CMK (cell line): Measurements from ENCODE around the gene PTPRA.

Source experiments
- DNase-seq: peaks from one replicate; pipeline ENCODE4 v3.0.0-alpha.2; 2010; ENCODE audit warnings: low read depth

Gene PTPRA

DNA sequence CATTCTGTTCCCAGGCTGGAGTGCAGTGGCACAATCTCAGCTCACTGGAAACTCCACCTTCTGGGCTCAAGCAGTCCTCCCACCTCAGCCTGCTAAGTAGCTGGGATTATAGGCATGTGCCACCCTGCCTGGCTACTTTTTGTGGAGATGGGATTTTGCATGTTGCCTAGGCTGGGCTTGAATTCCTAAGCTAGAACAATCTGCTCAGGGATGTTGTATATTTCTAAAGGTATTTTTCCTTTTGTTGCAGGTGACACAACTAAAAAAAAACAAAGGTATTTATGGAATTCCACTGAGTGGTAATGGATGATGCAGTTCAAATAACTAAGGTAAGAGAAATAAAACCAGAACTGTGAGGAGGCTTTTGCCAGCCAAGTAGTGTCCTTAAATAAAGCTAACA, 49.7 kb downstream of the PTPRA start:
- DNase-seq = no peak

DNA sequence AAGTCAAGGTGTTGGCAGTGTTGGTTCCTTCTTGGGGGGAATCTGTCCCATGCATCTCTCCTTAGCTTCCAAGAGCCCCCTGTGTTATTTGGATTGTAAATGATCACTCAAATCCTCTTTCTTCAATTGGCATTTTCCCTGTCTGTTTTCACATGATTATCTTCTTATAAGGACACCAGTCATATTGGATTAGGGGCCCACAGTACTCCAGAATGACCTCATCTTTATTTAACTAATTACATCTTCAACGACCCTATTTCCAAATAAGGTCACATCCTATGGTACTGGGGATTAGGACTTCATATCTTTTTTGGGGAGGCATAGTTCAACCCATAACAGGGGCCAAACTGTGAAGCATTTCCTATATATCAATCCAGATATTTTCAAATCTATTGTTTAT, 57.3 kb downstream of the PTPRA start:
- no peak for DNase-seq

DNA sequence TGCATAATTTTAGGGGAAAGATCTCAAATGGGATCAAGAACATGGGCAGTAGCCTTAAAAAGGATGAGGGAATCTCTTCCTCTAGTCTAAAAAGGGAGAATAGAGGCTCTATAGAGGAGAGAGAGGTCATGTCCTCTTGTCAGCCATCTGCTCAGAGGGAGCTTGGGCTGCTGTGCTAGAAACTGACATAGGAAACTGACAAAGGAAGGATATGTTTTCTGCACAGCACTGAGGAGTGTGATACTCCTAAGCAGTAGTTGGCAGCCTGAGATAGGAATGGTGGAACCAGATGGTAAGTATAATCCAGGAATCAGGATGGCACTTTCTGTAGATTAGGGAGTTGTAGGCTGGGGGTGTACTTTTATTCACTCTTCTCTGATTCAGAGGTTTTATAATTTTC, 59.2 kb downstream of the PTPRA start:
- DNase-seq = peak; percentile 25

DNA sequence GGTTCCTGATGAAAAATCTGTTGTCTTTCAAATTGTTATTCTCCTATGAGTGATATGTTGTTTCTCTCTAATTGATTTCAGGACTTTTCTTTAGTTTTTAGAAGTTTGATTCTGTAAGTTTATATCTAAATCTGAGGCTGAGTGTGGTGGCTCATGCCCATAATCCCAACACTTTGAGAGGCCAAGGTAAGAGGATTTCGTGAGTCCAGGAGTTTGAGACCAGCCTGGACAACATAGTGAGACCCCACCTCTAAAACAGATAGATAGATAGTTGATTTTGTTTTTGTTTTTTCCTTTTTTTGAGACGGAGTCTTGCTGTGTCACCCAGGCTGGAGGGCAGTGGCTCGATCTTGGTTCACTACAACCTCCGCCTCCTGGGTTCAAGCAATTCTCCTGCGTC, 64.6 kb downstream of the PTPRA start:
- no peak for DNase-seq

DNA sequence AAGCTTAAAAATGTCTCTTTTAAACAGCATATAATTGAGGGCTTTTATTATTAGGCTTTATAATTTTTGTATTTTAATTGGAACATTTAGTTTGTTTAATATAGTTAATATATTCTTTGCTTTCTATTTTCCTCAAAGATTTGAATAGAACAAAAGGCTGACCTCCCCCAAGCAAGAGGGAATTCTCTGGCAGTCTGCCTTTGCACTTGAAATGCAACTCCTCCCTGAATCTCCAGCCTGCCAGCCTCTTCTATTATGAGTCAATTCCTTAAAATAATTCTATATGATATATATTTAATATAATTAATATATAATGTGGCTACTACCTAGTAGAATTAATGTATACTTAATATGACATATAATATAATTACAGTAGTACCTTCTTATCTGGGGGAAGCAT, 69.2 kb downstream of the PTPRA start:
- DNase-seq = no peak

DNA sequence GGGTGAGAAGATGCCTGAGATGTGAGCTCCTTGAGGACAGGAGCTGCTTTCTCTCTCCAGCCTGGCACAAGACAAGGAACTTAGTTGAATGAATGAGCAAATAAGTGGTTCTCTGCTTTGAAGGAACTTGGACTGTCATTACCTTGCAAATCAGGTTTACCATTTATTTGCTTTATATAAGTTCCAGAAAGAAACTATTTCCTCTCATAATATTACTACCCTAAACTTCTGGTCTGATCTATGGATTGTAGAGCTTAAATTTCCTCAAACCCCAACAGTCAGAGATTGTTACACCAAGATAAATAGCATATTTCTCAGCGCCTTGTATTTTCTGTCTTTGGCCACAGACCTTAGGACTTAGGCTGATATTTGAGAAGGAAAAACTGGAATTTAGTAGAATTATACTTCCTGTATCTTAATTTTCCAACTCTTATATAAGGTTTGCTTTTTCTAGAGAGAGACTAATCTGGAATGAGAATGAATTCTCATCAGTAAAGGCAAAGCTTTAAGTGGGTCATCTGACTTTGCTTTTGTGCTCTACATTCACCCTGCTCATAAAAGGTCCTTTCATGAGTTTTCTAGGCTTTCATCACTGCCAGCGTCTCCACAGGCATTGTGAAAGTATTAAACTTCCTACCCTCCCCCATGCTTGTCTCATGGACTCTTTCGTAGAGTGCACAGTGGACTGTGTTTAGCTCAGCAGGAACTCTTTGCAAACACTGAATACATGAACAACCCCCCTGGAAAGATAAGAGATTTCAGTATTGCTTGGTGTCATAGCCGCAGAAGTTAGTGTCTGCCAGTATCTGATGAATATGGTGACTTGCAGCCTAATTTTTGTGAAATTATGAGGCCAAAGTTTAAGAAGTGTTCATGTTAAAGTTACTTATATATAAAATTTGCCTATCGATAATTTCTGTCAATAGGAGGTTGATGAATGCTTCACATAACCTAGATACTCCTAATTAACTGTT, 74.0 kb downstream of the PTPRA start:
- peak; percentile 73 for DNase-seq

DNA sequence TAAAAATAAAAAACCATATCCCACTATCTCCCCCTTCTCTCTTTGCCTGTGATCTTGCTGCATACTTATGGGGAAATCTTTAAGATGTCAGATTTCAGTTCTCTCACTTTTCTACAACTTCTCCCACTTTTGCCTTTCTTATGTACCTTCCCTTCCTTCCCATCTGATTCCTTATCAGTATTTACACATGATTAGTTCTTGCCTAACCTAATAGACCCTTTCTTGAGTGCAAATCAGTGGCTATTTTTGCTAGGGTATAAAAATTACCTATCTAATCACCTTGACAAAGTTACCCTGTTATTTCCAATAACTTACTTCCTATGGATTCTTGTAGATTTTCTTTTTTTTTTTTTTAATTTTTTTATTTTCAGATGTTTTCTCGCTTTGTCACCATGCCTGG, 75.7 kb downstream of the PTPRA start:
- no peak for DNase-seq

DNA sequence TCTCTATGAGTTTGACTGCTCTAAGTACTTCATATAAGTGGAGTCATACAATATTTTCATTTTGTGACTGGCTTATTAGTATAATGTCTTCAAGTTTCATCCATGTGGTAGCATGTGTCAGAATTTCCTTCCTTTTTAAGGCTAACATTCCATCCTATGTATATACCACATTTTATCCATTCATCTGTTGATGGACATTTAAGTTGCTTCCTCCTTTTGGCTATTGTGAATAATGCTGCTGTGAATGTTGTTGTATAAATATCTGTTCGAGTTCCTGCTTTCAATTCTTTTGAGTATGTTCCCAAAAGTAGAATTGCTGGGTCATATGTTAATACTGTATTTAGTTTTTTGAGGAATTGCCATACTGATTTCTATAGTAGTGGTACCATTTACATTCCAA, 79.5 kb downstream of the PTPRA start:
- no peak for DNase-seq

DNA sequence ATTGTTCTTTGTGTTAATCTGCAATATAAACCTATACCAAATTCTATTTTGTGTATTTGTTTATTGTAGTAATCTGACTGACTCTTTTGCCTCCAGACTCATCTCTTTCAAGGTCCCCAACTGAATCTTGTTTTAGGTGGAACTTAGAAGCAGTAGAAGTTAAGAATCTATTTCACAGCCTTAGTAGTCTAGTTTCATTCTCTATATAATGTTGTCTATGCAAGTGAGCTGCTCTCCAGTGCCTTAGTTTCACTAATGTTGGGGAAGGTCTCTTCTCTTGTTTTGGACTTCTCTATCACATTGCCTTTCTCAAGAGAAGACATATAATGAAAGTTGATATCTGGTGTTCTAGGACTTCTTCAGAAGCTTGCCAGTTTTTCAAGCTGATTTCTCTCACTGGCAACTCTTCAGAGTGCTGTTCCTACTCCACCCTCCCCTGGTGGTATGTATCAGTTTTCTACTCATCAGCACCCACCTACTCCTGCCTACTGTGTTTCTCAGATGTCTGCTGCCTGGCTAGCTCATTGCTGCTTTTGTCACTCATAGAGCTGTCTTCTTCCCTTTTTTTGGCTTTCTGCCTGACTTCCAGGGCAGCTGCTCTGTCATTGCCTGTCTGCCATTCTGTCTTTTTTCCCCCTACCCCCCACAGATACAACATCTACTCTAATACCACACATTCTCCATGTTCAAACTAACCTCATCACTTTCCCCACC, 82.1 kb downstream of the PTPRA start:
- no peak for DNase-seq

DNA sequence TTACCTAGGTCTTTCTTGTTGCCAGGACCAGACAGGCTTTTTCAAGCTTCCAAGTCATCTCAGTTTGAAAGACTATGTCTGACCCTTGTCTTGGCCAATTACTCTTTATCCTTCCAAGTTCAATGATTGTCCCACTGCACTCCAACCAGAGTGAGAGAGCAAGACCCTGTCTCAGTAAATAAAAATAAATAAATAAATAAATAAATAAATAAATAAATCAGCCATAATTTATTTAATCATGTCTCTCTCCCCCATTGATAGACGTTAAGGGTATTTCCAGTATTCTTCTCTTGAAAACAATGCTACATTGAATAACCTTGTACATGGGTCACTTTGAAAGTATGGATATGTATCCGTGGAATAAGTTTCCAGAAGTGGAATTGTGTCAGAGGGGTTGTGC, 83.2 kb downstream of the PTPRA start:
- DNase-seq = no peak

DNA sequence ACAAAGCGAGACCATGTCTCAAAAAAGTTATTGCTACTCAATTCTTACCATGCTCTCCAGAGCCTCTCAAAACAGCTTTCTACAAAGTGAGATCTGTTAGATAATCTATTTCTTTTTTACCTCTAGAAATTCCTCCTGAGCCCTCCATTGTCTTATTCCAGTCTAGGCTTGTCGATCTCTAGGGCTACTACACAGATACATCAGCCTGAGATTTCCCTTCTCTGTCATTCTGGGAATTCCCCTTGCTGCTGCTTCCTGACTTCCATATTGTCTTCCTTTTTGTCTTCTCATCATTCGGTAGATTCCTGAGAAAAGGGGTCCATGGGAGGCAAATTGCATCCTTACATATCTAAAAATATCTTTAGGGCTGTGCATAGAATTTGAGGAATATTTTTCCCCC, 94.6 kb downstream of the PTPRA start:
- no peak for DNase-seq

DNA sequence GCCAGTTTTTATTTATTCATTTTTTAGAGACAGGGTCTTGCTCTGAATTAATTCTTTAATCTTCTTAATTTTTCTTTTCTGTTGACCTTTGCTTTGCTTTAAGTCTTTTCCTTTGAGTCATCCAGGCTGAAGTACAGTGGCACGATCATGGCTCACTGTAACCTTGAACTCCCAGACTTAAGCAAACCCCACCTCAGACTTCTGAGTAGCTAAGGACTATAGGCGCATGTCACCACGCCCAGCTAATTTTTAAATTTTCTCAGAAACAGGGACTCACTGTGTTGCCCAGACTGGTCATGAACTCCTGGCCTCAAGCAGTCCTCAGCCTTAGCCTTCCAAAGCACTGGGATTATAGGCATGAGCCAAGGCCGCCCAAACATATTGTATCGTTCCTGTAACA, 98.8 kb downstream of the PTPRA start:
- DNase-seq = no peak

DNA sequence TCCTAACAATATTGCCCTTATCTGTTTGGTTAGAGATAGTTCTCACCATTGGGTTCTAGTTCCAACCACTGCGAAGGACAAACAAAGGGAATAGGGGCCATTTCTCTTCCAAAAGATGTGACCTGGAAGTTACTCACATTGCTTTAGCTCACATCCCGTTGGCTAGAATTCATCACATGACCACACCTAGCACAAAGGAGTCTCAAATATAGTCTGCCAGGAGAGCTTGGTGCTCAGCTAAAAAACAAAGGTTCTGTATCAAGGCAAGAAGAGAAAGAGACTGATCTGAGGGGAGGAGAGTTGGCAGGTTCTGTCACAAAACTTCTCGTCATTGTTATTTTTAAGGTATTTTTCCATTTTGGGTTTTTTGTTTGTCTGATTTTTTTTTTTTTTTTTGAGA, 100.3 kb downstream of the PTPRA start:
- DNase-seq = no peak

DNA sequence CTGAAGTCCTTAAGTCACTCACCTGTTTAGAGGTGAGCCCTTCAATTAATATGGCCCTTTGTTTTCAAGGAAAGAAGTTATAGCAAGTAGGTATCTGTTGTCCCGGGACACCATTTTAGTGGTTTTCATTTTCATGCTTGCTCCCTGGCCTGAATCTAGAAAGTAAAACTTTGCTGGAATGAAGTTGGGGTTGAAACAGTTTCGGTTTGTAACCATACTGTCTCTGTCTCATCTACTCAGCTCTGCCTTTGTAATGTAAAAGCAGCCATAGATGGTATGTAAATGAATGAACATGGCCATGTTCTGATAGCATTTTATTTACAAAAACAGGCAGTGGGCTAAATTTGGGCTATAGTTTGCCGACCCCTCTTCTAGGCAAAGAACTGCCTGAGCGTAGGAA, 105.2 kb downstream of the PTPRA start:
- DNase-seq = no peak

DNA sequence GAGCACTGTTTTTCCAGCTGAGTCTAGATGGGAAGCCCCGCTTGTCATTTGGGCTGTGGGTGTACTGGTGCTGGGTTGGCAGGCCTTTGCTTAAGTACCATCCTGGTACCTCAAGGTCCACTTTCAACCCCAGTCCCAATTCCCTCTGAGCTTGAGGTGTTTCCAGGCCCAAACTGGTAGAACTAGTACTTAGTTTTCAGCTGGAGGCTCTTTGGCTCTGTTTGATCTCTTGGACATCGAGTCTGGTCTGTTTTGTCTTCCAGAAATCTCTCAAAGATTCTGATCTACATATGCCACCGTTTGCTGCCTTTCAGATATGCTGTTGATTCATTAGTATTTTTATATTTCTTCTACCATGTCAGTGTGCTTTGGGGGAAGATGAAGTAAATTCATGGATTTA, 108.4 kb downstream of the PTPRA start:
- no peak for DNase-seq

DNA sequence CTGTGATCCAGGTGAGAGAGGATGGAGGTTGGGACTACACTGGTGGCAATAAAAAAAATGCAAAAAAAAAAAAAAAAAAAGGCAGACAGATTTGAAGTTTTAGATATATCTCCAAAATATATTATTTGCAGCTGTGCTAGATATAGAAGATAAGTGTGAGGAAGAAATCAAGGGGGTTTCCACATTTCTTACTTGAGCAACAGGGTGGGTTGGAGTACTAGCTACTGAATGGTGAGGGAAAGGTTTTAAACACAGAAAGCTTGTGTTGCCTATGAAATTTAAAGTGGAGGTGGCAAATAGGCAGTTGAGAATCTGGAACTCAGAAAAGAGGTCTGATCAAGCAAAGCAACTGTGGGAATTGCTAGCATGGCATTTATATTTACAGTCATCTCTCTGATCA, 110.2 kb downstream of the PTPRA start:
- DNase-seq = no peak

DNA sequence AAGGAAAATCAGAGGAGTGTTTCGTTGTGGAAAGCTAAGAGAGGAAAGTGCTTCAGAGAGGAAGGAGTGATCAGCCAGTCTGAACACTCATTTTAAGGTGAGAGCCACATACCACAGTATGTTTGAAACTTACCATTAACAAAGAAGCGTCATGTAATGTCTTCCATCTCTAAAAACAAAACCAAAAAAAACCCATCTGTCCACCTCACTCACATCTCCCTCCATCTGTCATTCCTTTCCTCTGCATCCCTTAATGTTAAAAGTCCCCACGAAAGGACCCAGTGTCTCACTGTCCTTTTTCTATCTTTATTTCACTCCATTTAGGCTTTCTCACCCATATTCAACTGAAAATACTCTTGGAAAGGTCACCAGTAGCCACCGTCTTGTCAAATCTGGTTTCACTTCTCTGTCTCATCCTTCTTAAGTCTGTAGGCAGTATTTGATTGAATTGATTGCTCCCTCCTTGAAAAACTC, 110.8 kb downstream of the PTPRA start:
- no peak for DNase-seq

DNA sequence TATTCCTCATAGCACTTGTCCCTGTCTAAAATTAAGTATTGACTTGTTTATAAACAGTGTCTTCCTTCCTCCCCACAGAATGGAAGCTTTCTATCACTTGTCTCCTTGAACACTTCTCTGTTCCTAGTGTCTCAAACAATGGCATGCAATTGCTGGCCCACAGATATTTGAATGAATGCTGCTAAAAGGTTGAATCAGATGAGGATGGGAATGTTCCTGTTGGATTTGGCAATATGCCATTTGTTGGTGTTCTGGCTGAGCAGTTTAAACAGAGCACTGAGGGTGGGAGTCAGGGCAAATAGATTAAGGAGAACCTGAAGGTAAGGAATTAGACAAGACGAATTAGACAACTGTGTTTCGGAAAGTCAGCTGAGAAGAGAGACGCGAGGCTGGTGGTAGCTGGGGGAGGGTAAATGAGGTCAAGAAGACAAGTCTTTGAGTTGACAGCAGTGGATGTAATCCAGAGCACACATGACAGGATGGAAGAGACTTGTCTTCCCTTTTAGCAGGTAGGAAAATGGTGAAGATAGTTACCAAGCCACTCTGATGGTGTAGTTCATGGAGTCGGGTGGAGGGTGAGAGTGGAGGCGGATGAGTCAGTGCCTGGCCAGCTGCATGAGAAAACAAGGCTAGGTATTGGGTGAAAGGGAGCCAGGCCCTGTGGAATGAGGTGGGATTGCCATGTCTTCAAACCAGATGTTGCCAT, 111.8 kb downstream of the PTPRA start:
- no peak for DNase-seq

DNA sequence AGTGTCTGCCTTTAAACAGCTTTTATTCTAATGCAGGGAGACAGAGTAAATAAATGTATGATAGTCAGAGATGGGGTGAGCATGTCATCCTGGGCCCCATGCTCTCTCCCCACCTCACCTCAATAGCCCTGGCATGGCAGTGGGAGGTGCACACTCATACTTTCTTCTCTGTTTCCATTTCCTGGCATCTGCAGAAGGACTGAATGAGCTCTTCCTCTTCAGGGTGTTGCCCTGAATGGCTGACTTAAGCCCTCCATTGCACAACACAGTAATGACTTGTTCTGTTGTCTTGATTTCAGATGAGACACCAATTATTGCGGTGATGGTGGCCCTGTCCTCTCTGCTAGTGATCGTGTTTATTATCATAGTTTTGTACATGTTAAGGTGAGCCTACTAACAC, 113.2 kb downstream of the PTPRA start:
- no peak for DNase-seq

DNA sequence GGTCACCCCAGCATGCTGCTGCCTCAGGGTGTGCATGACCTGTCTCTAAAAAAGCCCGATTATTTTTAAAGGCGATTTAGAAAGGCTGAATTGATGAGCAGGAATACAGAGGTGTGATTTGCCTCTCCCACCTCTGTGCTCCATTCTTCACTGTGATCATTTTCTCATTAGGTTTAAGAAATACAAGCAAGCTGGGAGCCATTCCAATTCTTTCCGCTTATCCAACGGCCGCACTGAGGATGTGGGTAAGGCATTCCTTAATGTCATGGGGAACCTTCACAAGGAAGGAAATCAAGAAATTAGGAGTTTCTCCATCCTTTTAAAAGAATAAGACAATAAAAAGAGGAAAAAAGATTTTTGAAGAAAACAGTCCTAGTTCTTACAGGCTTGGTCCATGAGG, 114.6 kb downstream of the PTPRA start:
- DNase-seq = no peak

DNA sequence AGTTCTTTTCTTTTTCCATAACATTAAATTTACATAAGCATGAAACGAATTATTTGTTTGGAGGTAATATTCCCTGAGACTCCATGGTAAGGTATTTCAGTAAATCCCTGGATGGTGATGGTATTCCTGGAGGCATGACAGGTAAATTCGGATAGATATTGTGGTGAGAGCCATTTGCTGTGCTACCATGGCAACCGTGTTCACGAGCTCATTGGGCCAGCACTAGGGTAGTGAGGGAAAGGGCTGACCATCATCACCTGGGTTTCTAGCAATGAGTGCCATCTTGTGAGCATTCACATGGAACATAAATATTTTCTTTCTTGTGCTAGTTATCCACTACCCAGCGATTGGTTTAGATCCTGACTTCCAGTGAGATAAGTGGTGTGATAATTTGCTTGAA, 118.3 kb downstream of the PTPRA start:
- no peak for DNase-seq

DNA sequence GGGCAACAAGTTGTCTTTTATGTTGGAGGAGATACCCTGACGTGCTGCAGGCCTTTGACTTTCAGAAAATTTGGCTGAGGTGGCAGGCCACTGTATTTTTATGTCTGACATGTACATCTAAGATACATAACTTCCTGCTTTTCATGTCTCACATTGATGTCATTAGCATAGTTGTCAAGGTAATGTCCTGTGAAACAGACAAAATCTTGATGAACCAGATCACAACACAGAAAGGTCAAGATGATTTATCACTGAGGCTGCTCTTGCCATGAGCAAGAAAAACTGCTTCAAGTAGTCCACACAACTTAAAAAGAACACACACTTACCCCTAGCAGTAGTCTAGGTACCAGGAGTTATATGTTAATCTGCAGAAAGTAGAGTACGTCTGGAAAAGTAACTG, 120.0 kb downstream of the PTPRA start:
- no peak for DNase-seq

DNA sequence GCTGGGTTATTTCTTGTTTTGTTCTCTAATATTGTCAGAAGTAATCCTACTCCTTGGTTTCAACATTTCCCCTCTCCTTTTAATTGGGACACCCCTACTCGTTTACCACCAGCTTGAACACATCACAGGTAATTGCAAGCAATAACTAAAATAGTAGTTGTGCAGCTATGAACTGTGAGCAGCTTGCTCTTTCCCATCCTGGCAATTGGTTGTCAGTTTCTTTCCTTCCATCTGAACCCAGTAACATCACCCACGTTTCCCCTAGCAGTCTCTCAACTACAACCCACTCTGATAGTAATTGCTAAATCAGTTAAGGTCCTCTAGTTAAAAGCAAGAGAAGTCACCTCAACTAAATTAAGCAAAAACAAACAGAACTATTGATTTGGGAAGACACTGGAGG, 122.5 kb downstream of the PTPRA start:
- DNase-seq = no peak
